Endothelial cell of umbilical vein (primary cell): Measurements from ENCODE around the gene PSKH1. TPM values are rescaled to one million over a fixed set of nuclear protein-coding genes. Genes with fewer than 3 reads are reported as not detected.

Source experiments
- BruUV-seq: library from RNA; stranded (reverse); fragments of 400-500 nt; replicated peaks from 2 replicates; lab custom pipeline; 2021; lab: Mats Ljungman, UMichigan
- CTCF ChIA-PET: fragments of 300-600, 350-600 bp; sonication (Branson Sonifier 250); formaldehyde crosslinking; loops from one replicate; lab custom pipeline; 2021; ENCODE audit warnings: antibody characterized with exemption, inconsistent platforms; lab: Charles Lee
- POLR2A ChIA-PET: fragments of 300-600, 350-600 bp; sonication (Branson Sonifier 250); formaldehyde crosslinking; loops from one replicate; lab custom pipeline; 2021; ENCODE audit warnings: antibody characterized with exemption, inconsistent platforms; lab: Charles Lee
- DNase-seq: peaks from one replicate; pipeline ENCODE4 v3.0.0-alpha.2; 2011; ENCODE audit warnings: low read depth, low spot score
- FAIRE-seq: peaks from 2 replicates; lab custom pipeline; 2011; peaks lifted over from hg19 to GRCh38; lab: Jason Lieb, UNC
- H2AFZ ChIP-seq: 2 replicates; pipeline ENCODE4 v1.6.0; 2012; ENCODE audit warnings: low read depth, low read length, control low read depth, inconsistent platforms
- H3K27ac ChIP-seq: 2 replicates; pipeline ENCODE4 v1.5.1; 2011; ENCODE audit warnings: low read depth, mild to moderate bottlenecking, control low read depth, low read length, moderate library complexity; ENCODE audit not compliant: insufficient read depth
- H3K27me3 ChIP-seq, 2 experiments: 2 replicates each; pipeline versions ENCODE4 v1.6.0 to v1.6.1; 2011; ENCODE audit warnings: low read length in 2 of 2, mixed read lengths in 1 of 2; ENCODE audit not compliant: control insufficient read depth in 2 of 2, insufficient read depth in 2 of 2
- H3K36me3 ChIP-seq, 2 experiments: 2 replicates in 1 of 2; 3 replicates in 1 of 2; pipeline ENCODE4 v1.5.1; 2011; ENCODE audit warnings: low read length in 2 of 2, mild to moderate bottlenecking in 1 of 2, moderate library complexity in 1 of 2; ENCODE audit not compliant: control insufficient read depth in 2 of 2, insufficient read depth in 2 of 2; ENCODE audit errors: extremely low read depth in 1 of 2
- H3K4me1 ChIP-seq: 3 replicates; pipeline ENCODE4 v1.5.1; 2011; ENCODE audit warnings: mild to moderate bottlenecking, low read length; ENCODE audit not compliant: control insufficient read depth, insufficient read depth; ENCODE audit errors: extremely low read depth
- H3K4me2 ChIP-seq: 2 replicates; pipeline ENCODE4 v1.6.1; 2011; ENCODE audit warnings: low read length, control low read depth, mixed read lengths; ENCODE audit not compliant: insufficient read depth
- H3K4me3 ChIP-seq, 3 experiments: fragments of 200-600 bp in 1 of 3; sonication (generic), shearing (Covaris generic) in 1 of 3; replicated peaks in 1 of 3; 2 replicates each; pipeline ENCODE4 v1.5.1; 2011 to 2016; ENCODE audit warnings: control low read depth in 3 of 3, low read length in 3 of 3, mild to moderate bottlenecking in 2 of 3, inconsistent platforms in 1 of 3, low read depth in 1 of 3, moderate library complexity in 1 of 3; ENCODE audit not compliant: insufficient read depth in 1 of 3
- H3K79me2 ChIP-seq: 2 replicates; pipeline ENCODE4 v1.6.0; 2012; ENCODE audit warnings: low read length, inconsistent platforms; ENCODE audit not compliant: control insufficient read depth, insufficient read depth
- H3K9ac ChIP-seq: replicated peaks from 2 replicates; pipeline ENCODE3; 2011; ENCODE audit warnings: low read length, control low read depth; ENCODE audit not compliant: insufficient read depth; ENCODE audit errors: extremely low read depth
- H3K9me1 ChIP-seq: replicated peaks from 3 replicates; pipeline ENCODE4 v1.6.0; 2011; ENCODE audit warnings: mild to moderate bottlenecking, low read length; ENCODE audit not compliant: control insufficient read depth, insufficient read depth; ENCODE audit errors: extremely low read depth
- H3K9me3 ChIP-seq: replicated peaks from 2 replicates; pipeline ENCODE4 v1.5.1; 2012; ENCODE audit warnings: low read length, inconsistent platforms; ENCODE audit not compliant: control insufficient read depth, insufficient read depth
- H4K20me1 ChIP-seq: replicated peaks from 2 replicates; pipeline ENCODE3; 2011; ENCODE audit warnings: mild to moderate bottlenecking, low read length; ENCODE audit not compliant: control insufficient read depth, insufficient read depth; ENCODE audit errors: extremely low read depth
- EZH2 ChIP-seq: IDR thresholded peaks from 2 replicates; pipeline ENCODE4 v1.6.1; 2012; ENCODE audit warnings: borderline replicate concordance, low read depth, mild to moderate bottlenecking, moderate library complexity, low read length, inconsistent platforms; ENCODE audit not compliant: severe bottlenecking
- GATA2 ChIP-seq: IDR thresholded peaks from 2 replicates; pipeline ENCODE4 v1.7.0; 2011; ENCODE audit warnings: low read depth, mild to moderate bottlenecking, moderate library complexity, mixed read lengths, low read length; ENCODE audit not compliant: insufficient read length, insufficient read depth
- MAX ChIP-seq: IDR thresholded peaks from 2 replicates; pipeline ENCODE4 v1.6.1; 2011; ENCODE audit not compliant: insufficient read depth, insufficient read length
- POLR2A ChIP-seq: IDR thresholded peaks from 2 replicates; pipeline ENCODE4 v1.6.1; 2012; ENCODE audit warnings: low read depth, mild to moderate bottlenecking, control low read depth, low read length
- dilution Hi-C: fragments of 300-500 bp; cut with MboI; formaldehyde crosslinking; loops from one replicate; pipeline ENCODE4 v1.15.0; 2019; ENCODE audit warnings: low sequenced_read_pairs; ENCODE audit not compliant: extremely low pct_ligation_motif_present
- intact Hi-C: fragments of 100-400 bp; cut with micrococcal nuclease; formaldehyde crosslinking; loops from one replicate; pipeline ENCODE4 v1.10.0; 2022
- polyA plus RNA-seq, 4 experiments: library from polyadenylated mRNA; depleted of rRNA in 3 of 4; stranded (reverse) in 3 of 4; unstranded in 1 of 4; fragments of >200 nt; gene quantifications; 2 replicates each; pipeline versions ENCODE4 v1.2.1 to v1.2.3, GENCODE V29; 2011 to 2012; ENCODE audit warnings: missing spikeins in 1 of 4
- total RNA-seq: library from RNA; stranded (reverse); gene quantifications from 2 replicates; pipeline ENCODE4 v1.2.3, GENCODE V29; 2021
- TF ChIP-seq, protein P1 (sequence below), 2 donors: IDR thresholded peaks; 1 replicate in 1 of 2; 2 replicates in 1 of 2; pipeline ENCODE4 v1.5.1; 2011; ENCODE audit warnings: low read length in 2 of 2, mild to moderate bottlenecking in 2 of 2, moderate library complexity in 2 of 2, control low read depth in 1 of 2, inconsistent platforms in 1 of 2, low read depth in 1 of 2; ENCODE audit not compliant: insufficient read depth in 1 of 2; ENCODE audit errors: extremely low read depth in 1 of 2

PSKH1 gene
- total and polyA plus RNA-seq, 2 donors (not counting 3 experiments of a cell fraction or from before 2014, with no cell fraction given) = 25.9 to 42.6 TPM

GRCh38 chr16:67928147-67928546, 35.1 kb downstream of the PSKH1 start:
- H3K27me3 ChIP-seq = no peaks in the 10 kb centered on the region
- H3K9me3 ChIP-seq = no peaks in the 10 kb centered on the region
- intact Hi-C loops (loop anchor here (1.0 to 10.0 kb wide), 6 partner anchors 45 to 403 kb away; partner anchors contain the start of gene RIPOR1), dilution Hi-C loops (no loop called here)
- peaks cover 10% of the 10 kb centered on the region for H3K4me1 ChIP-seq
- no peaks in the 10 kb centered on the region for H3K79me2 ChIP-seq
- ChIA-PET CTCF (interaction anchor here (0.8 to 6.1 kb wide), 10 partner anchors 14 to 407 kb away, joined by 3 to 106 read pairs (median 5); partner anchors contain the start of genes EDC4 and NRN1L), POLR2A (no interaction called here)
- H3K9ac ChIP-seq = no peak overlapping the region
- peaks cover 0 to 16% of the 10 kb centered on the region in 2 experiments for H3K36me3 ChIP-seq
- DNase-seq (no peak), FAIRE-seq (no peak)
- H3K4me3 ChIP-seq = no peak overlapping the region
- BruUV-seq = no TSS peak
- H3K4me2 ChIP-seq = no peak overlapping the region
- H3K27ac ChIP-seq = no peak overlapping the region
- H2AFZ ChIP-seq = no peak overlapping the region
- H3K9me1 ChIP-seq = no peaks in the 10 kb centered on the region
- TF ChIP-seq, protein P1, sequence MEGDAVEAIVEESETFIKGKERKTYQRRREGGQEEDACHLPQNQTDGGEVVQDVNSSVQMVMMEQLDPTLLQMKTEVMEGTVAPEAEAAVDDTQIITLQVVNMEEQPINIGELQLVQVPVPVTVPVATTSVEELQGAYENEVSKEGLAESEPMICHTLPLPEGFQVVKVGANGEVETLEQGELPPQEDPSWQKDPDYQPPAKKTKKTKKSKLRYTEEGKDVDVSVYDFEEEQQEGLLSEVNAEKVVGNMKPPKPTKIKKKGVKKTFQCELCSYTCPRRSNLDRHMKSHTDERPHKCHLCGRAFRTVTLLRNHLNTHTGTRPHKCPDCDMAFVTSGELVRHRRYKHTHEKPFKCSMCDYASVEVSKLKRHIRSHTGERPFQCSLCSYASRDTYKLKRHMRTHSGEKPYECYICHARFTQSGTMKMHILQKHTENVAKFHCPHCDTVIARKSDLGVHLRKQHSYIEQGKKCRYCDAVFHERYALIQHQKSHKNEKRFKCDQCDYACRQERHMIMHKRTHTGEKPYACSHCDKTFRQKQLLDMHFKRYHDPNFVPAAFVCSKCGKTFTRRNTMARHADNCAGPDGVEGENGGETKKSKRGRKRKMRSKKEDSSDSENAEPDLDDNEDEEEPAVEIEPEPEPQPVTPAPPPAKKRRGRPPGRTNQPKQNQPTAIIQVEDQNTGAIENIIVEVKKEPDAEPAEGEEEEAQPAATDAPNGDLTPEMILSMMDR (IDR thresholded peaks at IDR 0.05; ENCODE audit: extremely low read depth in 1 of 2, insufficient read depth in 1 of 2, low read depth in 1 of 2, low read length in 2 of 2) = no peak
- TF ChIP-seq MAX = no peak
- no peak for TF ChIP-seq EZH2
- TF ChIP-seq GATA2 = no peak
- no peak for TF ChIP-seq POLR2A
- no peaks in the 10 kb centered on the region for H4K20me1 ChIP-seq
